Naive thymus-derived CD4-positive, alpha-beta T cell (primary cell): ENCODE data around the gene PCAT7. TPM values are rescaled to one million over a fixed set of nuclear protein-coding genes. Genes with fewer than 3 reads are reported as not detected.

ENCODE experiments used
- ATAC-seq: fragments of 150-1000 bp; cut with Tn5 transposase; 2 replicates; pipeline ENCODE4 v1.10.0; 2021; ENCODE audit warnings: mild to moderate bottlenecking, moderate library complexity
- CTCF ChIA-PET: fragments of 350-600 bp; sonication (Branson Sonifier 250); formaldehyde crosslinking; loops from one replicate; lab custom pipeline; 2021; ENCODE audit warnings: antibody characterized with exemption; lab: Charles Lee
- POLR2A ChIA-PET: fragments of 350-600 bp; sonication (Branson Sonifier 250); formaldehyde crosslinking; loops from one replicate; lab custom pipeline; 2021; ENCODE audit warnings: antibody characterized with exemption, inconsistent platforms; lab: Charles Lee
- DNase-seq, 9 donors: peaks; one replicate each; pipeline versions ENCODE4 v3.0.0 to v3.0.0-alpha.2; 2020 to 2022; ENCODE audit warnings: mixed read lengths in 1 of 9
- H3K27ac ChIP-seq: one replicate; pipeline ENCODE4 v1.7.0; 2013; ENCODE audit warnings: mild to moderate bottlenecking, low read depth, low read length, moderate library complexity
- H3K27me3 ChIP-seq, 2 donors: one replicate each; pipeline ENCODE4 v1.7.0; 2013; ENCODE audit warnings: low read length in 2 of 2, mild to moderate bottlenecking in 2 of 2, moderate library complexity in 2 of 2; ENCODE audit not compliant: control insufficient read depth in 2 of 2, insufficient read depth in 2 of 2
- H3K36me3 ChIP-seq, 3 experiments: 1 replicate in 2 of 3; 2 replicates in 1 of 3; pipeline ENCODE4 v1.7.0; 2013; ENCODE audit warnings: low read length in 3 of 3, mild to moderate bottlenecking in 3 of 3, moderate library complexity in 1 of 3; ENCODE audit not compliant: insufficient read depth in 3 of 3, control insufficient read depth in 2 of 3
- H3K4me1 ChIP-seq, 2 donors: one replicate each; pipeline ENCODE4 v1.7.0; 2013; ENCODE audit warnings: low read length in 2 of 2, mild to moderate bottlenecking in 2 of 2, moderate library complexity in 1 of 2; ENCODE audit not compliant: control insufficient read depth in 2 of 2, insufficient read depth in 2 of 2
- H3K4me3 ChIP-seq: 2 replicates; pipeline ENCODE4 v1.7.0; 2013; ENCODE audit warnings: mild to moderate bottlenecking, low read length
- H3K9me3 ChIP-seq, 3 experiments: 1 replicate in 2 of 3; 2 replicates in 1 of 3; pipeline ENCODE4 v1.7.0; 2013; ENCODE audit warnings: low read length in 3 of 3; ENCODE audit not compliant: control insufficient read depth in 2 of 3
- H3K27ac Mint-ChIP-seq, 9 donors: one replicate each; pipeline ENCODE4 v1.8.0; 2020 to 2022; ENCODE audit warnings: mixed read lengths in 9 of 9, mild to moderate bottlenecking in 8 of 9, moderate library complexity in 5 of 9, inconsistent platforms in 2 of 9
- H3K27me3 Mint-ChIP-seq, 5 donors: one replicate each; pipeline ENCODE4 v1.8.0; 2021 to 2022; ENCODE audit warnings: mixed read lengths in 5 of 5, mild to moderate bottlenecking in 1 of 5
- H3K36me3 Mint-ChIP-seq, 5 donors: one replicate each; pipeline ENCODE4 v1.8.0; 2020 to 2022; ENCODE audit warnings: mixed read lengths in 5 of 5, mild to moderate bottlenecking in 3 of 5, inconsistent platforms in 1 of 5
- H3K4me1 Mint-ChIP-seq, 7 donors: one replicate each; pipeline ENCODE4 v1.8.0; 2020 to 2022; ENCODE audit warnings: mixed read lengths in 7 of 7, mild to moderate bottlenecking in 3 of 7, inconsistent platforms in 1 of 7
- H3K4me3 Mint-ChIP-seq, 10 donors: one replicate each; pipeline ENCODE4 v1.8.0; 2020 to 2022; ENCODE audit warnings: mild to moderate bottlenecking in 10 of 10, mixed read lengths in 10 of 10, moderate library complexity in 6 of 10, inconsistent platforms in 2 of 10
- H3K9me3 Mint-ChIP-seq, 11 donors: one replicate each; pipeline ENCODE4 v1.8.0; 2020 to 2022; ENCODE audit warnings: mixed read lengths in 11 of 11, mild to moderate bottlenecking in 4 of 11, inconsistent platforms in 1 of 11, moderate library complexity in 1 of 11
- intact Hi-C, 2 donors: fragments of 100-400 bp; cut with micrococcal nuclease; formaldehyde crosslinking; loops; one replicate each; pipeline ENCODE4 v1.15.1; 2023
- polyA plus RNA-seq, 2 donors: library from polyadenylated mRNA; unstranded; fragments of 300-500 nt; fragmentation: Illumina TruSeq; gene quantifications; one replicate each; pipeline ENCODE4 v1.2.3, GENCODE V29; 2021
- total RNA-seq, 6 experiments: library from RNA in 5 of 6; stranded (reverse) in 5 of 6; gene quantifications; 1 replicate in 5 of 6; 2 replicates in 1 of 6; pipeline ENCODE4 v1.2.3 and lab custom pipeline; 2021 to 2026

Gene PCAT7
- total and polyA plus RNA-seq, 7 experiments from 2014 or later, result 0.27 TPM; not detected in 6

DNA sequence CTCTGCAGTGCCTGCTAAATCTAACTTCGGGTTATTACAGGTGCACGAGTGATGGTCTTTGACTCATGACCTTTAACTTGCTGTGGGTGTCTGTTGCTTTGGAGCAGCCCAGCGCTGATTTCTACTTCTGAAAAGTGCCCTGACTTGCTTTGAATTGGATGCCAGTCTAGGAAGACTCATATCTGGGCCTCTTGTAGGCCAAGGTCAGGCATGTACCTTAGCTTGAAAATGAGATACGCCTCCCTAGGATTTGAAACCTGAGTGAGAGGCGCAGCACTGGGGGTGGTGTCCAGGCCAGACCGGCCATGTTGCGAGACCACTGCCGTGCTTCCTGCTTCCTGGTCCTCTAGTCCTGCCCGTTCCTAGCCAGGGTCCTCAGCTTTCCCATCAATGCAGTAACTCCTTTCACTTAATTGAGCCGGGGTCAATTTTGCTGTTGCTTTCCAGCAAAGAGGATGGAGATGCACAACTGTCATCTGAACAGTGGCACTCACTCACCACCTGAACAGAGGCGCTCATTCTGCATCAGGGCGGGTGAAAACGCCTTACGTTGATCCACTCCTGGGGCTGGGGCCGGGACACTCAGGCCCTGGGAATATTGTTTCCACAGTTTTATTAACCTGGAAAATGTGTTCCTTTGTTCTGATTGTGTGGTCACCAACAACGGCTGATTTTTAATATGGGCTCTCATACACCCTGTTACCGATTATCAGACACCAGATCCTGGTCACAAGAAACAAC lies 14.3 kb downstream of the PCAT7 start:
- POLR2A ChIA-PET, result no interaction called here
- Mint-ChIP-seq H3K36me3 (peaks cover 0 to 4% (median 0%) of the 10 kb centered on the region in 5 donors), H3K9me3 (peaks cover 0 to 3% (median 0%) of the 10 kb centered on the region in 11 donors), H3K4me1 (no peaks in the 10 kb centered on the region), H3K27ac (no peak overlapping the region), H3K4me3 (no peak overlapping the region), H3K27me3 (peaks cover 11 to 23% (median 20%) of the 10 kb centered on the region in 5 donors)
- Histone ChIP-seq H3K36me3 (no peaks in the 10 kb centered on the region), H3K27ac (no peak overlapping the region), H3K27me3 (no peaks in the 10 kb centered on the region), H3K4me1 (no peaks in the 10 kb centered on the region), H3K9me3 (no peaks in the 10 kb centered on the region), H3K4me3 (no peak overlapping the region)
- DNase-seq (no peak), ATAC-seq (no peak)
- CTCF ChIA-PET, result no interaction called here
- intact Hi-C loops, result no loop called here

GRCh38 chr9:94576131-94576530 lies 21.2 kb downstream of the PCAT7 start:
- Mint-ChIP-seq H3K4me1 (peaks cover 0 to 4% (median 0%) of the 10 kb centered on the region in 7 donors), H3K27ac (no peak overlapping the region), H3K9me3 (peaks cover 0 to 3% (median 0%) of the 10 kb centered on the region in 11 donors), H3K4me3 (no peak overlapping the region), H3K36me3 (peaks cover 0 to 4% (median 0%) of the 10 kb centered on the region in 5 donors), H3K27me3 (peaks cover 11 to 21% (median 20%) of the 10 kb centered on the region in 5 donors)
- H3K27me3 ChIP-seq, result no peaks in the 10 kb centered on the region
- ATAC-seq (no peak), DNase-seq (no peak)
- H3K4me1 ChIP-seq, result no peaks in the 10 kb centered on the region
- CTCF ChIA-PET, result no interaction called here
- intact Hi-C loops, result no loop called here
- no peaks in the 10 kb centered on the region for H3K36me3 ChIP-seq
- H3K9me3 ChIP-seq, result no peaks in the 10 kb centered on the region
- no peak overlapping the region for H3K27ac ChIP-seq
- POLR2A ChIA-PET, result no interaction called here
- no peak overlapping the region for H3K4me3 ChIP-seq

- H3K4me1 ChIP-seq, result no peaks in the 10 kb centered on the region
- CTCF ChIA-PET, result no interaction called here
- ATAC-seq, result no peak
Observed at GRCh38 chr9:94577036-94577435, 22.2 kb downstream of the PCAT7 start.

GRCh38 chr9:94577571-94577970 lies 22.7 kb downstream of the PCAT7 start:
- Histone ChIP-seq H3K27ac (no peak overlapping the region), H3K4me1 (no peaks in the 10 kb centered on the region), H3K27me3 (no peaks in the 10 kb centered on the region), H3K36me3 (no peaks in the 10 kb centered on the region), H3K9me3 (no peaks in the 10 kb centered on the region), H3K4me3 (no peak overlapping the region)
- no peak overlapping the region for H3K4me3 Mint-ChIP-seq
- H3K4me1 Mint-ChIP-seq, result peaks cover 0 to 4% (median 0%) of the 10 kb centered on the region in 7 donors
- peaks cover 0 to 3% (median 0%) of the 10 kb centered on the region in 11 donors for H3K9me3 Mint-ChIP-seq
- H3K27me3 Mint-ChIP-seq, result peaks cover under 1 to 20% (median 11%) of the 10 kb centered on the region in 5 donors
- intact Hi-C loops, result no loop called here
- peaks cover 0 to 2% (median 0%) of the 10 kb centered on the region in 5 donors for H3K36me3 Mint-ChIP-seq
- no peak overlapping the region for H3K27ac Mint-ChIP-seq
- no peak for DNase-seq
- ATAC-seq, result no peak
- ChIA-PET CTCF (no interaction called here), POLR2A (no interaction called here)

More at GRCh38 chr9:94577036-94577435, 22.2 kb downstream of the PCAT7 start:
- peaks cover 0 to 4% (median 0%) of the 10 kb centered on the region in 5 donors for H3K36me3 Mint-ChIP-seq
- peaks cover 0 to 3% (median 0%) of the 10 kb centered on the region in 11 donors for H3K9me3 Mint-ChIP-seq
- Histone ChIP-seq H3K27me3 (no peaks in the 10 kb centered on the region), H3K36me3 (no peaks in the 10 kb centered on the region), H3K27ac (no peak overlapping the region), H3K9me3 (no peaks in the 10 kb centered on the region), H3K4me3 (no peak overlapping the region)
- intact Hi-C loops, result no loop called here
- DNase-seq, result no peak
- no peak overlapping the region for H3K4me3 Mint-ChIP-seq
- peaks cover 6 to 20% (median 16%) of the 10 kb centered on the region in 5 donors for H3K27me3 Mint-ChIP-seq
- POLR2A ChIA-PET, result no interaction called here
- H3K27ac Mint-ChIP-seq, result no peak overlapping the region
- H3K4me1 Mint-ChIP-seq, result peaks cover 0 to 4% (median 0%) of the 10 kb centered on the region in 7 donors

DNA sequence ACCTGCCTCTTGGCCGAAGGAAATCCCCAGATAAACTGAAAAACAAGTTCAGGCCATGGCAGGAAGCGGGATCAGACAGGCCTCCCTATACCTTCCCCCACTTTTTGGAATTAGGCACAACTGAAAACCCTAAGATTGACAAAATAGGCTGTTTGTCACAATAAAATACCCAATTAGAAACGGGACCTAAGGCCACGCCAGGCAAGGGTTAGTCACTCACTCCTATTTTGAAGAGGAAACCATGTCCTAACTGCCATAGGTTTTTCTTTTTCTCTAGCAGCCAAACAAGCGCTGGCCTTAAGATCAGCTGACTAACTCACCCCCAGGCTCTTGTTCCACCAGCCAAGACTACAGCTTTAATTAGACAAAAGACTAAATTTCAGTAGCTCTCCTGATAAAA lies 26.8 kb downstream of the PCAT7 start:
- DNase-seq (no peak), ATAC-seq (no peak)
- Histone ChIP-seq H3K9me3 (no peaks in the 10 kb centered on the region), H3K4me3 (no peak overlapping the region), H3K27me3 (no peaks in the 10 kb centered on the region), H3K27ac (no peak overlapping the region), H3K36me3 (no peaks in the 10 kb centered on the region), H3K4me1 (peaks cover 0 to 9% of the 10 kb centered on the region in 2 donors)
- intact Hi-C loops, result no loop called here
- no peak overlapping the region for H3K27ac Mint-ChIP-seq
- ChIA-PET CTCF (no interaction called here), POLR2A (no interaction called here)
- H3K36me3 Mint-ChIP-seq, result peaks cover 0 to 2% (median 0%) of the 10 kb centered on the region in 5 donors
- peaks cover 9 to 23% (median 15%) of the 10 kb centered on the region in 7 donors for H3K4me1 Mint-ChIP-seq
- no peaks in the 10 kb centered on the region for H3K9me3 Mint-ChIP-seq
- peaks cover 0 to 7% (median 0%) of the 10 kb centered on the region in 5 donors for H3K27me3 Mint-ChIP-seq
- H3K4me3 Mint-ChIP-seq, result no peak overlapping the region

GRCh38 chr9:94584555-94584954 lies 29.7 kb downstream of the PCAT7 start:
- Histone ChIP-seq H3K36me3 (no peaks in the 10 kb centered on the region), H3K27ac (no peak overlapping the region), H3K4me1 (peaks cover 0 to 9% of the 10 kb centered on the region in 2 donors), H3K9me3 (no peaks in the 10 kb centered on the region), H3K4me3 (no peak overlapping the region), H3K27me3 (no peaks in the 10 kb centered on the region)
- ChIA-PET CTCF (no interaction called here), POLR2A (no interaction called here)
- peak; percentile 61 for ATAC-seq
- Mint-ChIP-seq H3K9me3 (no peaks in the 10 kb centered on the region), H3K27ac (peak overlapping the region in 2 of 9 donors; percentile 6 to 70), H3K4me1 (peaks cover 8 to 24% (median 15%) of the 10 kb centered on the region in 7 donors), H3K27me3 (peaks cover 3 to 18% (median 10%) of the 10 kb centered on the region in 5 donors), H3K4me3 (peak overlapping the region in 5 of 10 donors; percentile 7 to 42 (median 30)), H3K36me3 (no peaks in the 10 kb centered on the region)
- intact Hi-C loops, result no loop called here
- peak in 6 of 9 donors; percentile 11 to 43 (median 36) for DNase-seq
